Neural cell (in vitro differentiated cells): ENCODE measurements around the gene SMTNL2. TPM values are rescaled to one million over a fixed set of nuclear protein-coding genes. Genes with fewer than 3 reads are reported as not detected.
A peak's percentile ranks its signal among the peaks of the same experiment; 100 is the strongest.
"Not testable (repeated sequence)": the region's sequence is repeated elsewhere in the genome, so short reads cannot be mapped to it uniquely, and the experiment has no call there.

Experiments used
- H2AFZ ChIP-seq: fragments of 200-600, 300-800 bp; sonication (generic), shearing (Covaris generic); 2 replicates; pipeline ENCODE4 v1.6.0; 2014; ENCODE audit warnings: low read depth, mild to moderate bottlenecking, antibody characterized with exemption, low read length, moderate library complexity
- H3F3A ChIP-seq: fragments of 200-600 bp; shearing (Covaris generic); 2 replicates; pipeline ENCODE4 v1.6.1; 2016; ENCODE audit warnings: mild to moderate bottlenecking, moderate library complexity, mixed read lengths, antibody characterized with exemption, low read length; ENCODE audit not compliant: insufficient read depth, poor library complexity, severe bottlenecking
- H3K27ac ChIP-seq: fragments of 200-600, 300-800 bp; sonication (generic), shearing (Covaris generic); 2 replicates; pipeline ENCODE4 v1.5.1; 2014; ENCODE audit warnings: mild to moderate bottlenecking, low read length, moderate library complexity
- H3K27me3 ChIP-seq: fragments of 300-800, 200-600 bp; sonication (generic), shearing (Covaris generic); 2 replicates; pipeline ENCODE4 v1.6.0; 2014; ENCODE audit warnings: mild to moderate bottlenecking, low read depth, low read length, moderate library complexity; ENCODE audit not compliant: insufficient read depth
- H3K36me3 ChIP-seq: fragments of 300-800, 200-600 bp; sonication (generic), shearing (Covaris generic); 2 replicates; pipeline ENCODE4 v1.5.1; 2014; ENCODE audit warnings: mild to moderate bottlenecking, antibody characterized with exemption, low read length, moderate library complexity; ENCODE audit not compliant: insufficient read depth
- H3K4me2 ChIP-seq: fragments of 300-800, 200-600 bp; sonication (generic), shearing (Covaris generic); 2 replicates; pipeline ENCODE4 v1.6.0; 2014; ENCODE audit warnings: mild to moderate bottlenecking, low read length
- H3K4me3 ChIP-seq: fragments of 300-800, 200-600 bp; sonication (generic), shearing (Covaris generic); 2 replicates; pipeline ENCODE4 v1.5.1; 2014; ENCODE audit warnings: mild to moderate bottlenecking, low read length, moderate library complexity
- H3K79me2 ChIP-seq: fragments of 200-600 bp; shearing (Covaris generic); replicated peaks from 2 replicates; pipeline ENCODE4 v1.6.0; 2014; ENCODE audit warnings: mild to moderate bottlenecking, low read length, moderate library complexity; ENCODE audit not compliant: insufficient read depth
- H3K9ac ChIP-seq: fragments of 300-800, 200-600 bp; sonication (generic), shearing (Covaris generic); 2 replicates; pipeline ENCODE4 v1.6.1; 2016; ENCODE audit warnings: mild to moderate bottlenecking, low read length, mixed read lengths
- H3K9me2 ChIP-seq: fragments of 200-600 bp; shearing (Covaris generic); 2 replicates; pipeline ENCODE4 v1.6.1; 2016; ENCODE audit warnings: mild to moderate bottlenecking, low read length, mixed read lengths; ENCODE audit not compliant: insufficient read depth
- H3K9me3 ChIP-seq: fragments of 200-600, 300-800 bp; sonication (generic), shearing (Covaris generic); 2 replicates; pipeline ENCODE4 v1.6.1; 2016; ENCODE audit warnings: mild to moderate bottlenecking, mixed run types, low read length, moderate library complexity, mixed read lengths
- H4K20me1 ChIP-seq: fragments of 200-600 bp; shearing (Covaris generic); 2 replicates; pipeline ENCODE4 v1.6.1; 2016; ENCODE audit warnings: mild to moderate bottlenecking, mixed run types; ENCODE audit not compliant: insufficient read depth
- CTCF ChIP-seq: fragments of 450-650 bp; IDR thresholded peaks from 2 replicates; pipeline ENCODE4 v1.5.1; 2014; ENCODE audit warnings: antibody characterized with exemption, mild to moderate bottlenecking, moderate library complexity; ENCODE audit not compliant: poor library complexity, severe bottlenecking
- EP300 ChIP-seq: fragments of 450-650 bp; conservative IDR thresholded peaks from 2 replicates; pipeline ENCODE4 v1.6.1; 2014; ENCODE audit warnings: antibody characterized with exemption, mild to moderate bottlenecking, moderate library complexity; ENCODE audit not compliant: poor library complexity, severe bottlenecking
- EZH2 ChIP-seq: fragments of 200-600, 300-800 bp; shearing (Covaris generic), sonication (generic); IDR thresholded peaks from 2 replicates; pipeline ENCODE4 v1.6.1; 2014; ENCODE audit warnings: antibody characterized with exemption, low read length, borderline replicate concordance, mild to moderate bottlenecking; ENCODE audit not compliant: insufficient read depth, poor library complexity, severe bottlenecking
- MXI1 ChIP-seq: fragments of 450-650 bp; conservative IDR thresholded peaks from 2 replicates; pipeline ENCODE4 v1.6.1; 2014; ENCODE audit warnings: antibody characterized with exemption, mild to moderate bottlenecking; ENCODE audit not compliant: poor library complexity, severe bottlenecking
- POLR2AphosphoS5 ChIP-seq: IDR thresholded peaks from 2 replicates; pipeline ENCODE4 v1.6.1; 2012
- RAD21 ChIP-seq: fragments of 450-650 bp; conservative IDR thresholded peaks from 2 replicates; pipeline ENCODE4 v1.6.1; 2014; ENCODE audit warnings: antibody characterized with exemption, mild to moderate bottlenecking, moderate library complexity
- REST ChIP-seq: IDR thresholded peaks from 2 replicates; pipeline ENCODE4 v1.6.1; 2012; ENCODE audit warnings: borderline replicate concordance
- SMC3 ChIP-seq: fragments of 450-650 bp; conservative IDR thresholded peaks from 2 replicates; pipeline ENCODE4 v1.6.1; 2014; ENCODE audit warnings: antibody characterized with exemption, mild to moderate bottlenecking, moderate library complexity; ENCODE audit not compliant: poor library complexity
- TAF1 ChIP-seq: IDR thresholded peaks from 2 replicates; pipeline ENCODE4 v1.6.1; 2012; ENCODE audit warnings: low read depth
- polyA plus RNA-seq: library from polyadenylated mRNA; depleted of rRNA; stranded (reverse); fragments of >200 nt; gene quantifications from 2 replicates; pipeline ENCODE4 v1.2.3, GENCODE V29; 2014

Gene SMTNL2
- polyA plus RNA-seq, 1 donor from 2014 or later, result 0.81 TPM

GRCh38 chr17:4639301-4640059 is 55.2 kb downstream of the SMTNL2 start:
- not testable (repeated sequence) for H2AFZ ChIP-seq, H3K27ac ChIP-seq, H3K79me2 ChIP-seq, H3K9me3 ChIP-seq, H3K9me2 ChIP-seq, H3K9ac ChIP-seq, H3K4me2 ChIP-seq, H3F3A ChIP-seq, H4K20me1 ChIP-seq, H3K36me3 ChIP-seq
- peak overlapping the region; percentile 49 for H3K4me3 ChIP-seq
- TF ChIP-seq CTCF, result peak; percentile 46
- TF ChIP-seq RAD21, result peak; percentile 12
- H3K27me3 ChIP-seq, result peaks cover 54% of the 10 kb centered on the region

- H3K9me2 ChIP-seq, H3F3A ChIP-seq, H4K20me1 ChIP-seq, H2AFZ ChIP-seq, H3K36me3 ChIP-seq, H3K27ac ChIP-seq, H3K9me3 ChIP-seq, H3K79me2 ChIP-seq, H3K9ac ChIP-seq, H3K4me2 ChIP-seq: not testable (repeated sequence)
- Histone ChIP-seq H3K4me3 (peak overlapping the region; percentile 58), H3K27me3 (peaks cover 49% of the 10 kb centered on the region)
Measured at GRCh38 chr17:4640569-4641188, 56.4 kb downstream of the SMTNL2 start.

- TF ChIP-seq CTCF (no peak), TAF1 (no peak), RAD21 (no peak), MXI1 (no peak), SMC3 (no peak), POLR2AphosphoS5 (no peak), EZH2 (no peak), EP300 (no peak), REST (no peak)
- Histone ChIP-seq H3K36me3 (no peaks in the 10 kb centered on the region), H3K9me3 (no peaks in the 10 kb centered on the region), H3K27ac (no peak within 1 kb of the TSS), H3K9ac (no peak within 1 kb of the TSS), H4K20me1 (no peaks in the 10 kb centered on the region), H3K4me2 (no peak within 1 kb of the TSS), H3K27me3 (peaks cover 43% of the 10 kb centered on the region), H3F3A (no peaks in the 10 kb centered on the region), H2AFZ (no peak within 1 kb of the TSS), H3K4me3 (peak within 1 kb of the TSS; percentile 58), H3K9me2 (no peaks in the 10 kb centered on the region), H3K79me2 (no peaks in the 10 kb centered on the region)
Measured at GRCh38 chr17:4641297-4642195, 57.2 kb downstream of the SMTNL2 start, which contains the start of gene ALOX15. Gene ALOX15 (minus strand): TSS chr17:4641678. CDS start chr17:4641651, 27 bp downstream.
